ENCODE data around the gene MAGI2.

GRCh38 chr7:79244482-79244881, 209.0 kb downstream of the MAGI2 start:
- TF ChIP-seq CTCF (conservative IDR thresholded peaks at IDR 0.05 in 1 of 2, IDR thresholded peaks at IDR 0.05 in 1 of 2; ENCODE audit: extremely low read depth in 1 of 2, insufficient read depth in 1 of 2, low read depth in 1 of 2, low read length in 2 of 2) (no peak), EZH2 (IDR thresholded peaks at IDR 0.05; ENCODE audit: borderline replicate concordance, low read length) (no peak)
